HepG2 (cell line): ENCODE data around the gene BFSP1.

Source experiments
- HDAC6 ChIP-seq: fragments of 200-600 bp; sonication (generic); IDR thresholded peaks from 2 replicates; pipeline ENCODE4 v1.7.0; 2017; ENCODE audit warnings: mild to moderate bottlenecking, antibody characterized with exemption, low read length, low read depth
- HMGXB4 ChIP-seq, 2 experiments: sonication (generic) in 1 of 2; formaldehyde crosslinking in 1 of 2; IDR thresholded peaks; 2 replicates each; pipeline versions ENCODE4 v1.4.0 to v1.6.1; 2018 to 2020; ENCODE audit warnings: missing genetic modification reagents in 2 of 2, borderline replicate concordance in 1 of 2, low read depth in 1 of 2, mild to moderate bottlenecking in 1 of 2, missing biosample characterization in 1 of 2
- MYC ChIP-seq: sonication (generic); formaldehyde crosslinking; IDR thresholded peaks from 2 replicates; pipeline ENCODE4 v1.9.0; 2021; ENCODE audit warnings: missing genetic modification reagents, borderline replicate concordance
- PRDM10 ChIP-seq: sonication (generic); formaldehyde crosslinking; IDR thresholded peaks from 2 replicates; pipeline ENCODE4 v1.4.0; 2020; ENCODE audit warnings: low read depth, missing genetic modification reagents
- TF ChIP-seq, protein P1 (sequence below): sonication (generic); formaldehyde crosslinking; IDR thresholded peaks from 2 replicates; pipeline ENCODE4 v1.5.0; 2020; ENCODE audit warnings: mild to moderate bottlenecking, missing genetic modification reagents, moderate library complexity

GRCh38 chr20:17491488-17491887 is 39.7 kb downstream of the BFSP1 start:
- TF ChIP-seq HDAC6 (no peak), HMGXB4 (CRISPR knock-in tag; IDR thresholded peaks at IDR 0.05; ENCODE audit: borderline replicate concordance in 1 of 2, low read depth in 1 of 2) (no peak), PRDM10 (CRISPR knock-in tag) (no peak), MYC (no peak)
- TF ChIP-seq, protein P1, sequence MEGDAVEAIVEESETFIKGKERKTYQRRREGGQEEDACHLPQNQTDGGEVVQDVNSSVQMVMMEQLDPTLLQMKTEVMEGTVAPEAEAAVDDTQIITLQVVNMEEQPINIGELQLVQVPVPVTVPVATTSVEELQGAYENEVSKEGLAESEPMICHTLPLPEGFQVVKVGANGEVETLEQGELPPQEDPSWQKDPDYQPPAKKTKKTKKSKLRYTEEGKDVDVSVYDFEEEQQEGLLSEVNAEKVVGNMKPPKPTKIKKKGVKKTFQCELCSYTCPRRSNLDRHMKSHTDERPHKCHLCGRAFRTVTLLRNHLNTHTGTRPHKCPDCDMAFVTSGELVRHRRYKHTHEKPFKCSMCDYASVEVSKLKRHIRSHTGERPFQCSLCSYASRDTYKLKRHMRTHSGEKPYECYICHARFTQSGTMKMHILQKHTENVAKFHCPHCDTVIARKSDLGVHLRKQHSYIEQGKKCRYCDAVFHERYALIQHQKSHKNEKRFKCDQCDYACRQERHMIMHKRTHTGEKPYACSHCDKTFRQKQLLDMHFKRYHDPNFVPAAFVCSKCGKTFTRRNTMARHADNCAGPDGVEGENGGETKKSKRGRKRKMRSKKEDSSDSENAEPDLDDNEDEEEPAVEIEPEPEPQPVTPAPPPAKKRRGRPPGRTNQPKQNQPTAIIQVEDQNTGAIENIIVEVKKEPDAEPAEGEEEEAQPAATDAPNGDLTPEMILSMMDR (CRISPR knock-in tag): no peak
